ENCODE measurements around the gene DYRK1A.

The DYRK1A gene

GRCh38 chr21:37550618-37551330, 184.2 kb downstream of the DYRK1A start:
- no peak for DNase-seq (ENCODE audit: low read depth, low spot score)

DNA sequence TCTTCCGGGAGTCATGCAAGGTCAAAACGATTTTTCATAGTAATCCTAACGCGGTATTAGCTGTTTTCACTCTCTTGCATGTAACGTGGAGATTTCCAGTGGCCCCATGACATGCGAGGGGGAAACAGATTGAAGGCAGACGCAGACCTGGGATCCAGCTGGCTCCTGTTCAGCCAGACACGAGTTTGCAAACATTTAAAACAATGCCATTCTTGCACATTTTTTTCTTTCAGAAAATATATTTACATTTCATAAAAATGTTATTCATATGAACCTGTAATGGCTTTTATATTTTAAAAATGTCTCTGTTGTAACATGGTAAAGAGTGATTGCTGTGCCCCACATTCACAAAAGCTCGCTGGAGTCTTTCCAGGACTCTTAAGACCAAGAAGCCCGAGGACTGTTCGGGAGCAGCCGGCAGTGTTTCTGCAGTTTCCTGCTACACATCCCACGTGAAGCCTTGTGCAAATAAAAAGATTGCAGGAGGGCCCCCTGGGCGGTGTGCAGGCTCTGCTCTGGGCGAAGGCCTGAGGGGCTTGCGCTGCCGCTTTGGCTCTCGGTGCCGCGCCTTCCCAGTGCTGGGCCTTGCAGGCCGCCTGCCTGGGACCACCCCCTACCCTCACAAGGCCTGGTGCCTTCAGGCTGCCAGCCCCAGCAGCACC, 184.9 kb downstream of the DYRK1A start:
- DNase-seq (ENCODE audit: low read depth, low spot score), result peak; percentile 43

GRCh38 chr21:37551993-37552355, 185.4 kb downstream of the DYRK1A start:
- peak; percentile 39 for DNase-seq (ENCODE audit: low read depth, low spot score)

DNA sequence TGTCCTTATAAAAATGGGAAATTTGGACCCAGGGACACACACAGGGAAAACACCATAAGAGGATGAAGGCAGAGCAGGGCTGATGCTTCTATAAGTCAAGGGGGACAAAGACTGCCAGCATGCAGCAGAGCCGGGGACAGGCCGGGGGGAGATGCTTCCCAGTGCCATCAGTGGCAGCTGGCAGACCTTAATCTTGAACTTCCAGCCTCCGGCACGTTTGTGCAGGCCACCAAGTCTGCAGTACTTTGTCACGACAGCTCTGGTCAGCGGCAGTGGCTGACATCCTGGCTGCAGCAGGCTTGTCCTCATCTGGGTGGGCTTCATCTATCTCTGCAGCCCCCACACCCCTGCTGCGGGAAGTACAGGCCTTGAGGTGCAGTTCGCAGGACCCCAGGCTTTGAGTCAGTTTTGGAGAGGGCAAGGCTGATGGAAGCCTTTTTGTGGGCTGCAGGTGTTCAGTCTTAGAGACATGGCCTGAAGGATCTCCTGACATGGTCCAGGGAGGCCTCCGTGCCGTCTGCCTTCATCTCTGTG, 186.0 kb downstream of the DYRK1A start:
- no peak for DNase-seq (ENCODE audit: low read depth, low spot score)

DNA sequence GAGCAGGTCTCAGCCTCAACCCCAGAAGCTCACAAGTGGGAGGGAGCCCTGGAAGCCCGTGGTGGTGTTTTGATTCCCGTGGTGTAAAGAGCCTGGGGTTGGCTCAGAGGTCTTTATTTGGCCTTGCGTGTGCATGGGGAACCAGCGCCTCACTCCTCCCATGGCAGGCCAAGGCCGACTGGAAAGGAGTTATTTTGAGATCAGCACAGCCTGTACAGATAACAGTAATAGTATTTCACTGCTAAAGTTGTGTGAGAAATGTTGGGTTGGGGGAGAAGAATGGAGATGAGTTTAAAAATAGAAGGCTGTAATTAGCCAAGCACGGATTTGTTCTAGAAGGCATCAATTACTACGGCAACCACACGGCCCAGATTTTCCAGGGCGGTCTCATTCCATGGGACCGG, 186.5 kb downstream of the DYRK1A start:
- DNase-seq (ENCODE audit: low read depth, low spot score), result no peak

GRCh38 chr21:37554661-37555379, 188.2 kb downstream of the DYRK1A start:
- DNase-seq (ENCODE audit: low read depth, low spot score), result no peak

GRCh38 chr21:37555672-37556261, 189.2 kb downstream of the DYRK1A start:
- DNase-seq (ENCODE audit: low read depth, low spot score), result no peak

- DNase-seq (ENCODE audit: low read depth, low spot score), result no peak
Measured at GRCh38 chr21:37557261-37557950, 190.8 kb downstream of the DYRK1A start.

DNA sequence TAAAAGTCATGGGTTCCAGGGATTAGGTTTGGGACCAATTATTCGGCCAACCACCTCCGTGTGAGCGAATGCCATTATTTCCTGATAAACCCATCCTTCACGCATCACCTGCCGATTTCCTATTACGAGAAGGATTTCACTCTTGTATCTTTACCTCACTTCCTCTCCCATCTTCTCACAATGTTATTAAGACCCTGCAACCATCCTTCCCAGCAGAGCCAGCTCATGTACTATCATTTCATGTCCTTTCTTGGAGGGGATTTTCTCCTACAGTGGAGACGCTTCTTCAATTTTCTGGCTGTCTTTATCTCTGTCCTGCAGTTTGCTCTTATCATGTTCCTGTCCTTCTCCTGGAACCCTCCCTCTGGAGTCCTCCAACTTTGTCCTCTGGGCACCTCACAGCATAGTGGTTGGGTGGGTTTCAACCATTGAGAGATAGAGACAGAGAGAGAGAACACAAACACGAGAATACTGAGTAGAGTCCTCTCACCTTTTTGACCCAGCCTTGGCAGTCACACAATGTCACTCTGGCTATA, 192.2 kb downstream of the DYRK1A start:
- DNase-seq (ENCODE audit: low read depth, low spot score), result no peak

GRCh38 chr21:37560385-37560784, 193.8 kb downstream of the DYRK1A start:
- DNase-seq (ENCODE audit: low read depth, low spot score), result no peak

GRCh38 chr21:37561506-37561905, 194.9 kb downstream of the DYRK1A start:
- no peak for DNase-seq (ENCODE audit: low read depth, low spot score)

DNA sequence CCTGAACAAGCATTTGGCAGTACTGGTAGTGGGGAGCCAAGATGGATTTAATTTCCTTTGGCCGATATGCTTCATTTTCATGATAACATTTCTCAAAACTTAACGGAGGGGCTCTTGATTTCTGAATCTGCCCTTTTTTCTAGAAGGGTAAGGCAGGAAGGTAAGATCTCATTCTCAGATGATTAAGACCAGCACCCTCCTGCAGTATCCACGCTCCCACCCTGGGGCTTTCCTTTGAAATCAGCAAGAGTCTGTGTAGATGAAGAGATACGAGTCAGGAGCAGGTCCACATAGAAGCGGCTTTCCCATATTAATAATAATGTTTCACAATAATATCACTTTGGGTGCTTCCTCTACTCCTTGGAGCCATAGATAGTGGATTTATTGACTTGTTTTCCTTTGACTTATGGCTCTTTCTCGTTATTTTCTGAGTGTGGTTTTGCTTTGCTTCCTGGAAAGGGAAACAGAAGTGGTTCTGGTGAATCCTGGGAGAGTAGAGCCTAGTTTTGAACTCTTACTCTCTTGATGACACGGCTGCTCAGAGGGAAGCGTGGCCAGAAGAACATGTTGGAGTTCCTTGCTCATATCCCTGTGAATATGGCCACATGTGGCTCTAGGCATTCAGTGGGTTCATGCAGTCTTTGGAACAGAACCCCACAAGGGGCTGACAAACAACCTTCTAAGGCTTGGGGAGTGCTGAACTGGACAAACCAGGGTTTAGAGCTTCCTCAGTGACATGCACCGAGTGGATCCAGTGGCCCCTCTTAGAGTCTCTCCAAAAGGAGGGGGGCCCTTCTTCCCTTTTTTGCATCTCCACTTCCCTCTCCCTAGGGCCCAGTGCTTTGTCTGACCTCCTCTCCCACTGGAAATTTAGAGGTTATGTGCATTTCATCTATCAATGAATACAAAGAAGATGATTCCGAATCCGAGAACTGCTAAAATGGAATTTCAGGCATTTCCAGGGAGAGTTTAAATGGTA, 195.7 kb downstream of the DYRK1A start:
- no peak for DNase-seq (ENCODE audit: low read depth, low spot score)

GRCh38 chr21:37562920-37563640, 196.5 kb downstream of the DYRK1A start:
- no peak for DNase-seq (ENCODE audit: low read depth, low spot score)

DNA sequence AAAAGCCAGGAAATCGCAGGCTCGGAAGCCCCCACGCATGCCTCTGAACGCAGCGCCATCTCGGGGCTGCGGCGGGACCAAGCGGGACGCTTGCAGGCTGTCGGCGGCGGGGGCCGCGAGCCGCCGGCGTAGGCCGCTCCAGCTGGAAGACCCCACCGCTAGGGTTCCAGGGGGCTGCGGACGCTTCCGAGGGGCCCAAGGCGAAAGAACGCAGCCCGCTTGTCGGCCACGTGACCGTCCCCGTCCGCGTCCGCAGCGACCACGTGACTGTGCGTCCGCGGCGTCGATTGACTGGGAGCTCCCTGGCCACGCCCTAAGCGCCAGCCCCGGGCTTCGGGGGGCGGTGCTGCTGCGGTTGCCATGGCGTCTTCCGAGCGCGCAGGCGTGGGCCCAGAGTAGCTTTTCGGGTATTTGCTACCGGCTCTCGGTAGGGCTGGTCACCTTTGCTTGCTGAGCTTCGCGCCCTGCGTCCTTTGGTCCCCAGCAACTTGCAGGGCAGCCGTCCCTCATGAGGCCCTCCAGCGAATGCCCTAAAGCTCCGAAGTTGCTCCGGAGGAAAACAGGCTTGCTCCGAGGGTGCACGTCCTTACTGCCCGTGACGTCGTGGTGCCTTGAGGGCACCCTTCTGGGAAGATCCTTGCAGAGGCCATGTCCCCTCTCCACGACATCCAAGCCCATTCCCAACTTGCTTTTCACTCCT, 197.2 kb downstream of the DYRK1A start:
- peak; percentile 66 for DNase-seq (ENCODE audit: low read depth, low spot score)

- peak; percentile 91 for DNase-seq (ENCODE audit: low read depth, low spot score)
Measured at GRCh38 chr21:37564341-37564923, 197.9 kb downstream of the DYRK1A start.

- DNase-seq (ENCODE audit: low read depth, low spot score), result no peak
Measured at GRCh38 chr21:37564924-37565529, 198.5 kb downstream of the DYRK1A start.

- DNase-seq (ENCODE audit: low read depth, low spot score), result no peak
Measured at GRCh38 chr21:37565530-37566223, 199.1 kb downstream of the DYRK1A start.

All from brain pericyte (primary cell).